Measurements from ENCODE around the gene PCNX4. TPM values are rescaled to one million over a fixed set of nuclear protein-coding genes. Genes with fewer than 3 reads are reported as not detected.

Gene PCNX4
- total RNA-seq, 4 donors from 2014 or later, result 52.2 to 74.7 (median 62.9) TPM

DNA sequence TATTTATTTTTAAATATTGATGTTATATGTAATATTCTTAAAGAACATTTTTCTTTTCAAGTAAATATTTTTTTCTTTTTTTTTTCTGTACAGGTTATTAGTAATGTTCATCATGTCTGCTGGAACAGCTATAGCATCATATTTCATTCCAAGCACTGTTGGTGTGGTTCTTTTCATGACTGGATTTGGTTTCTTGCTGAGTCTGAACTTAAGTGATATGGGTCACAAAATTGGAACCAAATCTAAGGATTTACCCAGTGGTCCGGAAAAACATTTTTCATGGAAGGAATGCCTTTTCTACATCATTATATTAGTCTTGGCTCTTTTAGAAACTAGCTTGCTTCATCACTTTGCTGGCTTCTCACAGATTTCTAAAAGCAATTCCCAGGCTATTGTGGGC is 23.2 kb downstream of the PCNX4 start:
- H3K4me3 ChIP-seq, result no peak overlapping the region
- DNase-seq (ENCODE audit: low spot score in 2 of 2), result no peak
- no peaks in the 10 kb centered on the region for H3K9me3 ChIP-seq
- H3K27me3 ChIP-seq, result no peaks in the 10 kb centered on the region
- H3K27ac ChIP-seq, result no peak overlapping the region
- H3K36me3 ChIP-seq, result peaks cover 0 to 47% (median 11%) of the 10 kb centered on the region in 3 donors
- WGBS, 2 donors, result 0 to 48% methylated on average over 1 of the region's 1 CpG
- H3K4me1 ChIP-seq, result peaks cover 0 to 10% (median 0%) of the 10 kb centered on the region in 4 donors
- TF ChIP-seq EP300 (IDR thresholded peaks at IDR 0.05) (no peak), POLR2A (IDR thresholded peaks at IDR 0.05) (no peak)
- TF ChIP-seq, protein P1, sequence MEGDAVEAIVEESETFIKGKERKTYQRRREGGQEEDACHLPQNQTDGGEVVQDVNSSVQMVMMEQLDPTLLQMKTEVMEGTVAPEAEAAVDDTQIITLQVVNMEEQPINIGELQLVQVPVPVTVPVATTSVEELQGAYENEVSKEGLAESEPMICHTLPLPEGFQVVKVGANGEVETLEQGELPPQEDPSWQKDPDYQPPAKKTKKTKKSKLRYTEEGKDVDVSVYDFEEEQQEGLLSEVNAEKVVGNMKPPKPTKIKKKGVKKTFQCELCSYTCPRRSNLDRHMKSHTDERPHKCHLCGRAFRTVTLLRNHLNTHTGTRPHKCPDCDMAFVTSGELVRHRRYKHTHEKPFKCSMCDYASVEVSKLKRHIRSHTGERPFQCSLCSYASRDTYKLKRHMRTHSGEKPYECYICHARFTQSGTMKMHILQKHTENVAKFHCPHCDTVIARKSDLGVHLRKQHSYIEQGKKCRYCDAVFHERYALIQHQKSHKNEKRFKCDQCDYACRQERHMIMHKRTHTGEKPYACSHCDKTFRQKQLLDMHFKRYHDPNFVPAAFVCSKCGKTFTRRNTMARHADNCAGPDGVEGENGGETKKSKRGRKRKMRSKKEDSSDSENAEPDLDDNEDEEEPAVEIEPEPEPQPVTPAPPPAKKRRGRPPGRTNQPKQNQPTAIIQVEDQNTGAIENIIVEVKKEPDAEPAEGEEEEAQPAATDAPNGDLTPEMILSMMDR (IDR thresholded peaks at IDR 0.05), result no peak

DNA sequence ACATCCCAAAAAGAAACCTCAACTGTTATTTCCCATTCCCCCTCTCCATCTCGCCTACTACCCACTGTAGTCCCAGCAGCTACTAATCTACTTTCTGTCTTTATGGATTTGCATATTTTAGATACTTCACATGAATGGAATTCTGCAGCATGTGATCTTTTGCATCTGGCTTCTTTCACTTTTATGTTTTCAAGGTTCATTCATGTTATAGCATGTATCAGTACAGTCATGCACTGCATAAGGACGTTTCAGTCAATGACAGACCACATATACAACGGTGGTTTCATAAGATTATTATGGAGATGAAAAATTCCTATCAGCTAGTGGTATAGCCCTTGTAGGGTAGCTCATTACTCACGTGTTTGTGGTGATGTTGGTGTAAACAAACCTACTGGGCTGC is 24.5 kb downstream of the PCNX4 start:
- Histone ChIP-seq H3K9me3 (no peaks in the 10 kb centered on the region), H3K4me3 (no peak overlapping the region), H3K4me1 (peaks cover 0 to 10% (median 0%) of the 10 kb centered on the region in 4 donors), H3K36me3 (peaks cover 0 to 49% (median 11%) of the 10 kb centered on the region in 3 donors), H3K27me3 (no peaks in the 10 kb centered on the region), H3K27ac (no peak overlapping the region)
- 72 to 79% methylated on average over 4 of the region's 4 CpGs for WGBS, 2 donors
- TF ChIP-seq POLR2A (IDR thresholded peaks at IDR 0.05), result no peak
- TF ChIP-seq, protein P1 (IDR thresholded peaks at IDR 0.05), result no peak
- TF ChIP-seq EP300 (IDR thresholded peaks at IDR 0.05), result no peak
- no peak for DNase-seq (ENCODE audit: low spot score in 2 of 2)

DNA sequence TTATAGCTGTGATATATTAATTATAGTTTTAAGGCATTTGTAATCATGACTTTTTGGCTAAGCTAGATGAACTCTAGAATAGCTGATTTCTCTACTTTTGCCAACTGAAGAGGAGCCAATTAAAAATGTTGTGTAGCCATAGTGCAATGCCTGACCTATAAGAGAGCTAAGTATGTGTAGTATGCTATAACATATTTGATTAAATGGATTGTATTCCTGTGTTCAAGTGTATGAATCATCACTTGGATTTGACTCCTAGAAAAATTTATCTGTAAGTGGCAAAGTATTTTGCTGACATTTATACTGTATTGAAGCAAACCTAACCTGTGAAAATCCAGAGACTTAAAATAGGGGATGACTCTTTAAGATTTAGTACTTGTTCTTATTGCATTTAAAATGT is 34.2 kb downstream of the PCNX4 start:
- TF ChIP-seq, protein P1 (IDR thresholded peaks at IDR 0.05), result no peak
- TF ChIP-seq POLR2A (IDR thresholded peaks at IDR 0.05) (no peak), EP300 (IDR thresholded peaks at IDR 0.05) (no peak)
- Histone ChIP-seq H3K4me1 (no peaks in the 10 kb centered on the region), H3K27me3 (no peaks in the 10 kb centered on the region), H3K27ac (no peak overlapping the region), H3K4me3 (no peak overlapping the region), H3K9me3 (no peaks in the 10 kb centered on the region), H3K36me3 (peaks cover 0 to 85% (median 3%) of the 10 kb centered on the region in 3 donors)
- no peak for DNase-seq (ENCODE audit: low spot score in 2 of 2)

DNA sequence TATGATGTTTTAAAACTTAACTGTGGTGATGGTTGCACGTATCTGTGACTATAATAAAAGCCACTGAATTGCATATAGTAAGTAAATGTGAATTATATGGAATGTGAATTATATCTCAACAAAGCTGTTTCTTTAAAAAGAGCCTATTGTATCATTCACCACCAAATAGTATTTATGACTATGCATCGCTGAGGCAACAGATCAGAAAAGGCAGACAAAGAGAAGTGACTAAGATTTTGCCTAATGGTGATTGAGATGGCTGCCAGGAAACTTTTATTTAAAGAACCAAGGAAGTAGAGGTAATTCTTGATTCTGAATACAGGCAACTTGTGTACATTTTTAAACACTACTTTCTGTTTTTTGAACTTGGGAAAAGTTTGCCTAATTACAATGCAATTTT is 41.8 kb downstream of the PCNX4 start:
- TF ChIP-seq EP300 (IDR thresholded peaks at IDR 0.05) (no peak), POLR2A (IDR thresholded peaks at IDR 0.05) (no peak)
- TF ChIP-seq, protein P1 (IDR thresholded peaks at IDR 0.05), result no peak

DNA sequence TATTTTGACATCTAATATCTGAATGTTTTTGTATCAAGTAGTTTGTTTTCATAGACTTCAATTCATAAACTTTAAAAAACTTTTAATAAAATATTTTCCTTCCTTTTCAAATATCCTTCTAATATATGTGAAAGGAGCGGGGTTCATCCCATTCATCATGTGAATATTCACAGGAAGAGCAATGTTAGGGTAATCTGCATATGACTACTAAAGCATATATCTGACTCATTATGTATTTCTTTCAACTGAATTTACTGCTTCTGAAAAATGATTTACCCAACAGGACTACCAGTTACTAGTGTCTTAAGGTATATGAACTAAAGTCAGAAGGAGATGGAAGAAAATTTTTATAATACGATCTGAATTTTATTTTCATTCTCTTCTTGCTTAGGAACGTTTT is 43.0 kb downstream of the PCNX4 start:
- Histone ChIP-seq H3K36me3 (peaks cover 0 to 14% (median 4%) of the 10 kb centered on the region in 3 donors), H3K4me1 (no peaks in the 10 kb centered on the region), H3K27me3 (no peaks in the 10 kb centered on the region), H3K9me3 (no peaks in the 10 kb centered on the region), H3K27ac (no peak overlapping the region), H3K4me3 (no peak overlapping the region)
- WGBS, 2 donors, result 96% methylated on average over 3 of the region's 3 CpGs
- TF ChIP-seq POLR2A (IDR thresholded peaks at IDR 0.05) (no peak), EP300 (IDR thresholded peaks at IDR 0.05) (no peak)
- TF ChIP-seq, protein P1 (IDR thresholded peaks at IDR 0.05), result no peak
- no peak for DNase-seq (ENCODE audit: low spot score in 2 of 2)

More for the DNA sequence above, 41.8 kb downstream of the PCNX4 start:
- Histone ChIP-seq H3K27me3 (no peaks in the 10 kb centered on the region), H3K36me3 (peaks cover 0 to 26% (median 4%) of the 10 kb centered on the region in 3 donors), H3K9me3 (no peaks in the 10 kb centered on the region), H3K27ac (no peak overlapping the region), H3K4me3 (no peak overlapping the region), H3K4me1 (no peaks in the 10 kb centered on the region)
- no peak for DNase-seq (ENCODE audit: low spot score in 2 of 2)
- 76 to 79% methylated on average over 2 of the region's 2 CpGs for WGBS, 2 donors

Measured in tibial nerve (tissue), 4 donors.